HepG2 (cell line): ENCODE data around the gene ARPC1B. TPM values are rescaled to one million over a fixed set of nuclear protein-coding genes. Genes with fewer than 3 reads are reported as not detected.

Experiments used
- ATAC-seq: fragments of 200-7000 bp; cut with Tn5 transposase; 3 replicates; pipeline ENCODE4 v1.9.1; 2020; ENCODE audit warnings: mild to moderate bottlenecking, moderate library complexity
- BruUV-seq: library from RNA; stranded (reverse); fragments of 400-500 nt; replicated peaks from 2 replicates; lab custom pipeline; 2021; lab: Mats Ljungman, UMichigan
- CTCF ChIA-PET: fragments of 300-600 bp; formaldehyde crosslinking; extraction: SDS; loops from one replicate; lab custom pipeline; 2021; ENCODE audit warnings: low total read pairs, inconsistent platforms, low intra/inter-chr PET ratio; lab: Yijun Ruan, JAX
- POLR2A ChIA-PET: fragments of 350-600 bp; sonication (Branson Sonifier 250); formaldehyde crosslinking; loops from one replicate; lab custom pipeline; 2020; ENCODE audit warnings: antibody characterized with exemption, inconsistent platforms; lab: Yijun Ruan, JAX
- DNase-seq: peaks from one replicate; pipeline ENCODE4 v3.0.0-alpha.2; 2015; ENCODE audit warnings: low spot score
- FAIRE-seq: peaks from 3 replicates; lab custom pipeline; 2011; peaks lifted over from hg19 to GRCh38; lab: Jason Lieb, UNC
- H2AFZ ChIP-seq: one replicate; pipeline ENCODE4 v1.6.1; 2011; ENCODE audit warnings: low read length, inconsistent platforms
- H3K27ac ChIP-seq: fragments of 300-600 bp; 3 replicates; pipeline ENCODE4 v1.8.0; 2011; ENCODE audit warnings: mixed run types, mild to moderate bottlenecking, mixed read lengths, low read length, inconsistent platforms; ENCODE audit not compliant: insufficient read depth; ENCODE audit errors: extremely low read length
- H3K27me3 ChIP-seq, 2 experiments: fragments of 200-600 bp in 1 of 2; 2 replicates in 1 of 2; 3 replicates in 1 of 2; pipeline versions ENCODE4 v1.6.0 to v1.8.0; 2011; ENCODE audit warnings: low read length in 2 of 2, mild to moderate bottlenecking in 2 of 2, moderate library complexity in 2 of 2, inconsistent platforms in 1 of 2; ENCODE audit not compliant: insufficient read depth in 2 of 2, control insufficient read depth in 1 of 2
- H3K36me3 ChIP-seq, 2 experiments: fragments of 200-600 bp in 1 of 2; replicated peaks in 1 of 2; 2 replicates in 1 of 2; 3 replicates in 1 of 2; pipeline versions ENCODE4 v1.5.1 to v1.8.0; 2011; ENCODE audit warnings: low read length in 2 of 2, inconsistent platforms in 1 of 2; ENCODE audit not compliant: insufficient read depth in 2 of 2, control insufficient read depth in 1 of 2
- H3K4me1 ChIP-seq: 2 replicates; pipeline ENCODE4 v1.5.1; 2012; ENCODE audit warnings: low read length, inconsistent platforms; ENCODE audit not compliant: insufficient read depth
- H3K4me2 ChIP-seq: 2 replicates; pipeline ENCODE4 v1.6.0; 2011; ENCODE audit warnings: low read depth, low read length, inconsistent platforms
- H3K4me3 ChIP-seq, 3 experiments: fragments of 200-600 bp in 1 of 3; sonication (generic), shearing (Covaris generic) in 1 of 3; replicated peaks in 1 of 3; 2 replicates each; pipeline ENCODE4 v1.5.1; 2011 to 2016; ENCODE audit warnings: low read length in 3 of 3, inconsistent platforms in 2 of 3, low read depth in 2 of 3, mild to moderate bottlenecking in 2 of 3, control low read depth in 1 of 3, mixed read lengths in 1 of 3; ENCODE audit not compliant: insufficient read depth in 1 of 3
- H3K79me2 ChIP-seq: one replicate; pipeline ENCODE4 v1.6.1; 2011; ENCODE audit warnings: low read length, inconsistent platforms; ENCODE audit not compliant: insufficient read depth
- H3K9ac ChIP-seq: 2 replicates; pipeline ENCODE4 v1.6.0; 2011; ENCODE audit warnings: mild to moderate bottlenecking, low read depth, low read length, inconsistent platforms; ENCODE audit not compliant: insufficient read depth
- H3K9me3 ChIP-seq: 2 replicates; pipeline ENCODE4 v1.5.1; 2012; ENCODE audit warnings: mild to moderate bottlenecking, low read length
- H4K20me1 ChIP-seq: 2 replicates; pipeline ENCODE4 v1.6.0; 2011; ENCODE audit warnings: inconsistent platforms, mild to moderate bottlenecking, low read length, moderate library complexity; ENCODE audit not compliant: insufficient read depth
- AGO2 ChIP-seq: fragments of 200-400 bp; formaldehyde crosslinking; optimal IDR thresholded peaks from 2 replicates; pipeline ENCODE3; 2017; ENCODE audit warnings: mild to moderate bottlenecking, low read depth, low read length, moderate library complexity
- MYC ChIP-seq: sonication (generic); formaldehyde crosslinking; IDR thresholded peaks from 2 replicates; pipeline ENCODE4 v1.9.0; 2021; ENCODE audit warnings: missing genetic modification reagents, borderline replicate concordance
- RBFOX2 ChIP-seq: fragments of 200-400 bp; formaldehyde crosslinking; IDR thresholded peaks from 2 replicates; pipeline ENCODE4 v1.6.1; 2017; ENCODE audit warnings: low read depth, mild to moderate bottlenecking, low read length
- SIN3A ChIP-seq: IDR thresholded peaks from 2 replicates; pipeline ENCODE4 v1.6.1; 2011; ENCODE audit warnings: low read depth, mild to moderate bottlenecking, control low read depth, low read length, borderline replicate concordance
- SRSF9 ChIP-seq: fragments of 200-400 bp; formaldehyde crosslinking; IDR thresholded peaks from 2 replicates; pipeline ENCODE4 v1.6.1; 2018; ENCODE audit warnings: borderline replicate concordance, mild to moderate bottlenecking, low read depth, low read length; ENCODE audit not compliant: insufficient read depth, poor library complexity, severe bottlenecking
- ZNF713 ChIP-seq: sonication (generic); formaldehyde crosslinking; IDR thresholded peaks from 2 replicates; pipeline ENCODE4 v1.4.0; 2020; ENCODE audit warnings: mild to moderate bottlenecking, missing genetic modification reagents
- WGBS: methylation state at CpG from one replicate; pipeline ENCODE4 v1.1.6; 2017; ENCODE audit warnings: low lambda C conversion rate; 5-methylcytosine and 5-hydroxymethylcytosine counted together
- in situ Hi-C: cut with HindIII; loops from 2 replicates; pipeline ENCODE4 v1.10.0; 2017; ENCODE audit warnings: low pct_unique_long_range_greater_than_20kb; ENCODE audit not compliant: extremely low pct_ligation_motif_present
- intact Hi-C: fragments of 100-400 bp; cut with micrococcal nuclease; formaldehyde crosslinking; loops from one replicate; pipeline ENCODE4 v1.10.0; 2022; ENCODE audit not compliant: unreplicated experiment
- polyA plus RNA-seq, 8 experiments: library from polyadenylated mRNA; depleted of rRNA in 3 of 8; stranded (reverse) in 7 of 8; unstranded in 1 of 8; fragments of >200 nt; fragmentation: Illumina TruSeq in 4 of 8; extraction: Trizol in 4 of 8; gene quantifications; 2 replicates each; pipeline versions ENCODE4 v1.2.1 to v1.2.3, GENCODE V29; 2011 to 2016; ENCODE audit warnings: low read depth in 4 of 8, missing spikeins in 1 of 8, mixed read lengths in 1 of 8; ENCODE audit not compliant: insufficient read depth in 1 of 8
- total RNA-seq, 5 experiments: library from RNA; depleted of rRNA; stranded (reverse); fragments of >200 nt; fragmentation: Illumina TruSeq; extraction: Trizol; gene quantifications; 2 replicates each; pipeline ENCODE4 v1.2.3, GENCODE V29; 2016; ENCODE audit warnings: low read depth in 1 of 5
- TF ChIP-seq, protein P1 (sequence below): sonication (generic); formaldehyde crosslinking; IDR thresholded peaks from 2 replicates; pipeline ENCODE4 v1.5.0; 2020; ENCODE audit warnings: mild to moderate bottlenecking, missing genetic modification reagents, borderline replicate concordance
- TF ChIP-seq, protein P2 (sequence below), 2 experiments: sonication (generic) in 1 of 2; formaldehyde crosslinking in 1 of 2; IDR thresholded peaks; 2 replicates each; pipeline versions ENCODE4 v1.5.1 to v1.6.1; 2011 to 2020; ENCODE audit warnings: borderline replicate concordance in 1 of 2, low read depth in 1 of 2, low read length in 1 of 2, mild to moderate bottlenecking in 1 of 2, missing genetic modification reagents in 1 of 2, moderate library complexity in 1 of 2
- TF ChIP-seq, protein P3 (sequence below): sonication (generic); formaldehyde crosslinking; IDR thresholded peaks from 2 replicates; pipeline ENCODE4 v1.9.0; 2022; ENCODE audit warnings: missing genetic modification reagents, mild to moderate bottlenecking, borderline replicate concordance

ARPC1B gene
- total and polyA plus RNA-seq, 2 of the 13 experiments (the other 11 are each of a cell fraction or from before 2014, with no cell fraction given): 72.9 to 89.1 TPM

DNA sequence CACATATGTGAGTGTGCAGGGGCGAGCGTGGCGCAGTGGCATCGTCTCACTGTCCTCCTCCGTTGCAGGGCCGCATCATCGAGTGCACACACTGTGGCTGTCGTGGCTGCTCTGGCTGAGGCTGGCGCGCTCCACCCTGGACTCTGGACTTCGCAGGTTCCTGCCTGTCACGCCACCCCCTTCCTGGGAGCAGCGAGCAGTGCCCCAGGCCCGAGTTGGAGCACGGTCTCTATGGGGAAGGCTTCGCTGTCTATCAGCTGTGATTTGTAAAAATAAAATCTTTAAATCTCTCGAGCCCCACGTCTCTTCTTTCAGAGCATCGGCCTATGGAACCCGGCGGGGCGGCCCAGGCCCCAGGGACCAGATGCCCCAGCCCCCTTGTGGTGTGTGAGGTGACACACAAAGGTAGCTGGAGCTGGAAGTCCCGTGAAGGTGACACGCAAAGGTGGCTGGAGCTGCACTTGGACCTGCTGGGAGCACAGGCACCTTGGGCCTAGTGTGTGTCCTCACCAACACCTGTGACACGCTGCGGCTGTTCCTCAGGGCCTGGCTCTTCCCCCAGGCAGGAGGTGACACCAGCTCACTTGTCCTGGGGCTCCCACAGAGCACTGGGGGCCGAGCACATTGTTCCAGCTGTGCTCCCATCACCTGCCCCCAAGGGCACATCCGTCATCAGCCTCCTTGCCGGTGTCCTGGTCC, 44.9 kb downstream of the ARPC1B start:
- TF ChIP-seq, protein P1, sequence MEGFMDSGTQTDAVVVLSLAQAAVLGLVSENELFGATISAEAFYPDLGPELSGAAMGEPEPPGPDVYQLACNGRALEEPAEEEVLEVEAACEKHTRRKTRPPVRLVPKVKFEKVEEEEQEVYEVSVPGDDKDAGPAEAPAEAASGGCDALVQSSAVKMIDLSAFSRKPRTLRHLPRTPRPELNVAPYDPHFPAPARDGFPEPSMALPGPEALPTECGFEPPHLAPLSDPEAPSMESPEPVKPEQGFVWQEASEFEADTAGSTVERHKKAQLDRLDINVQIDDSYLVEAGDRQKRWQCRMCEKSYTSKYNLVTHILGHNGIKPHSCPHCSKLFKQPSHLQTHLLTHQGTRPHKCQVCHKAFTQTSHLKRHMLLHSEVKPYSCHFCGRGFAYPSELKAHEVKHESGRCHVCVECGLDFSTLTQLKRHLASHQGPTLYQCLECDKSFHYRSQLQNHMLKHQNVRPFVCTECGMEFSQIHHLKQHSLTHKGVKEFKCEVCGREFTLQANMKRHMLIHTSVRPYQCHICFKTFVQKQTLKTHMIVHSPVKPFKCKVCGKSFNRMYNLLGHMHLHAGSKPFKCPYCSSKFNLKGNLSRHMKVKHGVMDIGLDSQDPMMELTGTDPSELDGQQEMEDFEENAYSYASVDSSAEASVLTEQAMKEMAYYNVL (CRISPR knock-in tag): no peak
- TF ChIP-seq RBFOX2 (peak; percentile 53; the same call in 1 of the 2 replicates), AGO2 (peak; percentile 85)
- TF ChIP-seq, all 625 proteins: peak for 2
- BruUV-seq: no TSS peak
- Histone ChIP-seq H3K4me3 (no peak overlapping the region), H3K36me3 (peaks cover 29 to 72% of the 10 kb centered on the region in 2 experiments), H3K9ac (no peak overlapping the region), H3K4me2 (no peak overlapping the region), H3K27ac (no peak overlapping the region), H3K27me3 (no peaks in the 10 kb centered on the region), H3K9me3 (no peaks in the 10 kb centered on the region), H2AFZ (no peak overlapping the region), H3K4me1 (0 out of 2 replicates have a peak, but pooled peaks cover 12% of the 10 kb centered on the region), H3K79me2 (no peaks in the 10 kb centered on the region), H4K20me1 (0 out of 2 replicates have a peak, but pooled peaks cover 2% of the 10 kb centered on the region)
- FAIRE-seq (no peak), DNase-seq (no peak), ATAC-seq (peak; percentile 46)
- WGBS: 96% methylated on average over 14 of the region's 29 CpGs
- intact Hi-C loops (no loop called here), in situ Hi-C loops (no loop called here)
- CTCF ChIA-PET: no interaction called here
- POLR2A ChIA-PET: interaction anchor here (1.4 to 1.5 kb wide), 2 partner anchors 11 to 47 kb away, joined by 4 read pairs; partner anchors contain the start of genes BUD31 and PDAP1

DNA sequence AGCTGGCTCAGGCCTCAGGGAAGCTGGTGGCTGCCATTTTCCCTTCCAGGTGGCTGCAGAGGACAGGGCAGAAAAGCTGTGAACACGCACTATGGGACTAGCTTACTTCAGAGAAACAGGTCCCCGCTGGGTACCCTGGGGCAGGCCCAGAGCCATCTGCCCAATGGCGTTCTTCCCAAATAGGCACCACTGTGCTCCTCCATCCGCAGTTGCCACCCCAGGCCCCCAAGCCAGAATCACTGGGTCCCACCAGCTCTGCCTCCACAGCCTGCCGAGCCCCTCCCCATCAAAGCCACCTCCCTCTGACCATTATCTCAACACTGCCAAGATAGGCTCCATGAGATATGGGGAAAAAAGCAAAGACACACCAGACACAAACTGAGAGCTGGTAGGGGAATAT, 45.7 kb downstream of the ARPC1B start:
- Histone ChIP-seq H3K36me3 (peaks cover 29 to 70% of the 10 kb centered on the region in 2 experiments), H3K4me3 (no peak overlapping the region), H3K9ac (no peak overlapping the region), H2AFZ (no peak overlapping the region), H4K20me1 (0 out of 2 replicates have a peak, but pooled peaks cover 2% of the 10 kb centered on the region), H3K79me2 (no peaks in the 10 kb centered on the region), H3K27me3 (no peaks in the 10 kb centered on the region), H3K4me1 (0 out of 2 replicates have a peak, but pooled peaks cover 12% of the 10 kb centered on the region), H3K4me2 (no peak overlapping the region), H3K27ac (no peak overlapping the region), H3K9me3 (no peaks in the 10 kb centered on the region)
- FAIRE-seq (no peak), ATAC-seq (no peak), DNase-seq (no peak)
- BruUV-seq: no TSS peak
- intact Hi-C loops (no loop called here), in situ Hi-C loops (no loop called here)
- ChIA-PET CTCF (no interaction called here), POLR2A (interaction anchor here (1.4 to 1.5 kb wide), 2 partner anchors 12 to 48 kb away, joined by 4 read pairs; partner anchors contain the start of genes BUD31 and PDAP1)
- 93% methylated on average over 3 of the region's 5 CpGs for WGBS
- TF ChIP-seq SRSF9 (no peak), ZNF713 (CRISPR knock-in tag) (no peak), MYC (CRISPR knock-in tag) (no peak), SIN3A (no peak)
- TF ChIP-seq, protein P2, sequence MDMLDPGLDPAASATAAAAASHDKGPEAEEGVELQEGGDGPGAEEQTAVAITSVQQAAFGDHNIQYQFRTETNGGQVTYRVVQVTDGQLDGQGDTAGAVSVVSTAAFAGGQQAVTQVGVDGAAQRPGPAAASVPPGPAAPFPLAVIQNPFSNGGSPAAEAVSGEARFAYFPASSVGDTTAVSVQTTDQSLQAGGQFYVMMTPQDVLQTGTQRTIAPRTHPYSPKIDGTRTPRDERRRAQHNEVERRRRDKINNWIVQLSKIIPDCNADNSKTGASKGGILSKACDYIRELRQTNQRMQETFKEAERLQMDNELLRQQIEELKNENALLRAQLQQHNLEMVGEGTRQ (IDR thresholded peaks at IDR 0.05; ENCODE audit: low read depth, low read length): no peak
- TF ChIP-seq, protein P2 (CRISPR knock-in tag; IDR thresholded peaks at IDR 0.05; ENCODE audit: borderline replicate concordance): no peak
- TF ChIP-seq, protein P3, sequence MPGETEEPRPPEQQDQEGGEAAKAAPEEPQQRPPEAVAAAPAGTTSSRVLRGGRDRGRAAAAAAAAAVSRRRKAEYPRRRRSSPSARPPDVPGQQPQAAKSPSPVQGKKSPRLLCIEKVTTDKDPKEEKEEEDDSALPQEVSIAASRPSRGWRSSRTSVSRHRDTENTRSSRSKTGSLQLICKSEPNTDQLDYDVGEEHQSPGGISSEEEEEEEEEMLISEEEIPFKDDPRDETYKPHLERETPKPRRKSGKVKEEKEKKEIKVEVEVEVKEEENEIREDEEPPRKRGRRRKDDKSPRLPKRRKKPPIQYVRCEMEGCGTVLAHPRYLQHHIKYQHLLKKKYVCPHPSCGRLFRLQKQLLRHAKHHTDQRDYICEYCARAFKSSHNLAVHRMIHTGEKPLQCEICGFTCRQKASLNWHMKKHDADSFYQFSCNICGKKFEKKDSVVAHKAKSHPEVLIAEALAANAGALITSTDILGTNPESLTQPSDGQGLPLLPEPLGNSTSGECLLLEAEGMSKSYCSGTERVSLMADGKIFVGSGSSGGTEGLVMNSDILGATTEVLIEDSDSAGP (CRISPR knock-in tag): no peak
